ENCODE results near the gene RXFP2. TPM values are rescaled to one million over a fixed set of nuclear protein-coding genes. Genes with fewer than 3 reads are reported as not detected.

Gene RXFP2
- total RNA-seq, 2 experiments from 2014 or later = not detected

DNA sequence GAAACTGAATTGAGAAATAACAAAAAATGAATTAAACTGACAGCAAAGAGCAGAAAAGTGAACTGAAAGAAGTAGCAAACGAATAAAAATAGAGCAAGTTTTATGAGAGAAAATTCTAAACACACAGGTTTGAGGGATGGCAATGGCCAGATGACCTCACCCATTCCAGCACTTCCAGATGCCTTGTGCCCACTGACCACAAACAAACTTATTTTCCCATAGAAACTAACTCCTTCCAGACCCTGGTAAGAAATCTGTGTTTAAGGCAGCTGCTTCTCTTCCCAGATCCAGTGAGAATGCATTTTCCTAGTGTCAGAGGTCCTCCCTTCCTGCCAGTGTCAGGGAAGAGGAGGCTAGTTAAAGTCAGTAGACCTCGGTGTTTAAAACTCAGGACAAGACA lies 51.7 kb downstream of the RXFP2 start:
- Mint-ChIP-seq H3K4me3 (no peak overlapping the region), H3K27me3 (no peaks in the 10 kb centered on the region), H3K36me3 (no peaks in the 10 kb centered on the region), H3K4me1 (no peaks in the 10 kb centered on the region), H3K27ac (no peak overlapping the region), H3K9me3 (no peaks in the 10 kb centered on the region)
- DNase-seq = no peak

DNA sequence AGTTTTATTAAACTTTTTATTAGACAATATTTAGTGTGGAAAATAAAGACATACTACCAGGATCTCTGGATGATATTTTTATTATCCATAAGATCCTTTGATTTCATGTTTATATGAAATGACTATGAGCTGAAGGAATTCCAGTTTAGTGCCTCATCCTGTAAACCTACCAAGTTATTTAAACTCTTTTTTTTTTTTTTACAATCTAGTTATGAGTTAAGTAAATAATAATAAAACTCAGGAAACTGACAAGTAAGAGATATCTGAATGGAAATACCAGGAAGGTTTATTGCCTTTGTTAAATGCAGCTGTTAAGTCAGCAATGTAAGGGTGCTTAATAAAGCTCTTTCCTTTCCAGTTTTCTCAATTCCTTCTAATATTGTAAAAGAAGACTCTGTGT lies 53.9 kb downstream of the RXFP2 start:
- no peak overlapping the region for H3K27ac Mint-ChIP-seq
- no peak for DNase-seq
- H3K4me1 Mint-ChIP-seq = no peaks in the 10 kb centered on the region
- no peaks in the 10 kb centered on the region for H3K27me3 Mint-ChIP-seq
- no peaks in the 10 kb centered on the region for H3K36me3 Mint-ChIP-seq
- no peak overlapping the region for H3K4me3 Mint-ChIP-seq
- no peaks in the 10 kb centered on the region for H3K9me3 Mint-ChIP-seq

DNA sequence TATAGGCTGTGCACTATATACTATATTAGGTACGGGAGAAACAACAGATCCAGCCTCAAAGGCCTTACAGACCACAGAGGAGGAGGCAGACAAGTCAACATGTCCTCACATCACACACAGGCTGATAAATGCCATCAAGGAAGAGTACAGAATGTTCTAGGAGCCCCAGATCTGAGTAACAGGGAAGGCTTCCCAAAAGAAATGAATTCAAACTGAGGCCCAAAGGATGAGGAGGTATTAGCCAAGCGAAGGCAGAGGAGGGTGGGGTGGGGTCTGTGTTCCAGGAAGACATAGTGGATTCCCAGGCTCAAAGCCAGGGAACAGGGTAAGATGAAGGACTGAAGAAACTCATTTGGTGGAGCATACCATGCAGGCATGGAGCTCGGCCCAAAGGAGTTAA lies 55.1 kb downstream of the RXFP2 start:
- Mint-ChIP-seq H3K4me1 (no peaks in the 10 kb centered on the region), H3K9me3 (no peaks in the 10 kb centered on the region), H3K4me3 (no peak overlapping the region), H3K27ac (no peak overlapping the region), H3K27me3 (no peaks in the 10 kb centered on the region), H3K36me3 (no peaks in the 10 kb centered on the region)
- DNase-seq = no peak

DNA sequence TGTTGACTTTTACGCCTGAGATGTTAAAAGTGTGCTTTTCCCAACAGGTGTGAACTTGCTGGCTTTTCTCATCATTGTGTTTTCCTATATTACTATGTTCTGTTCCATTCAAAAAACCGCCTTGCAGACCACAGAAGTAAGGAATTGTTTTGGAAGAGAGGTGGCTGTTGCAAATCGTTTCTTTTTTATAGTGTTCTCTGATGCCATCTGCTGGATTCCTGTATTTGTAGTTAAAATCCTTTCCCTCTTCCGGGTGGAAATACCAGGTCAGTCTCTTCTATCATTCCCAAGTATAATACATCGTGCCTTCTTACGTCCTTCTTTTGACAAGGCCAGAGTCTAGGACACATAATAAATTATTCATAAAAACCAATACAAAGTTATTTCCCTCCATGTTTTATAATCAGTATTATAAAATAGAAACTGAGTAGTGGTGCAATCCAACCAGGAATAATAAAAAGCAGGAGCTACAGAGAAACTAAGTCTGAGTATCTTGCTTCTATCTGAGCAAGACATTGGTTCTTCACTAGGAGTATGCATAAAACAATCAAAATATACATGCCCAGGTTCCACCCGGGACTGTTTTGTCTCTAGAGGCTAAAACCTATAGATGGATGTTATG lies 57.9 kb downstream of the RXFP2 start:
- Mint-ChIP-seq H3K36me3 (no peaks in the 10 kb centered on the region), H3K27ac (no peak overlapping the region), H3K9me3 (no peaks in the 10 kb centered on the region), H3K27me3 (no peaks in the 10 kb centered on the region), H3K4me1 (no peaks in the 10 kb centered on the region), H3K4me3 (no peak overlapping the region)
- DNase-seq = no peak

DNA sequence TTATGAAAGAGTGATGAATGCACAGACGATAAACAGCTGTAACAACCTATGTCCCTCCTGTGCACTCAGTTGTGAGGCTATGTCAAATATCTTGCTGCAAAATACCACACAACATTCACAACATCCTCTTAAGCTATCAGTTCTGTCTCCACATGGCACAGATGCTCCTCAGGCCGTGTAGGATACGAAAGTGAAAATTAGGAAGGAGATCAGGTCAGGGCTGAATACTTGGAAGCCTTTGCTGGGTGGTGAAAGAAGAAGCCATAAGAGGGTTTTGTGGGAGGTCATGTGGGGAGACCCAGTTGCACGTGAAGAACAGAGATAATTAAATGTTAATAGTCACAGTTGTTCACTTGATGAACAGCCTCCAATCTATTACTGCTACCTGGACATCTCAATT lies 58.9 kb downstream of the RXFP2 start:
- H3K27me3 Mint-ChIP-seq = no peaks in the 10 kb centered on the region
- H3K4me3 Mint-ChIP-seq = no peak overlapping the region
- no peaks in the 10 kb centered on the region for H3K9me3 Mint-ChIP-seq
- H3K36me3 Mint-ChIP-seq = no peaks in the 10 kb centered on the region
- no peak for DNase-seq
- H3K4me1 Mint-ChIP-seq = no peaks in the 10 kb centered on the region
- H3K27ac Mint-ChIP-seq = no peak overlapping the region

DNA sequence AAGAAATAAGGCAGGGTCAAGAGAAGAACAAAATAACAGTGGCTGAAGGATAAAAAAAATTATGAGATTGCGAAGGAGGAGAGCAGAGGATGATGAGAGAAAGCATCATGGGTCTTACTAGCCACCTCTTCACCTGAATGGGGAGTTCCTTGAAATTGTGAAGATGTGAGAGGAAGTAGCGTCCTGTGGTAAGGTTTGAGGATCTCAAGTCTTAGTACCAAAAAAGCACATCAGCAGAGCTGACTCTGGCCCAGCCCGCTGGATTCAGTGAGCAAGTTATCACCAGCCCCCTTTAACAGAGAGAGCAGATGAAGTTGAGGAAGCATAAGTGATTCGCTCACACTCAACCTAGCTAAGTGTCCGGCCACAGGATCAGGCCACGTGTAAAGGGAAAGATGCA lies 61.8 kb downstream of the RXFP2 start:
- H3K27me3 Mint-ChIP-seq = no peaks in the 10 kb centered on the region
- H3K4me3 Mint-ChIP-seq = no peak overlapping the region
- no peak for DNase-seq
- H3K4me1 Mint-ChIP-seq = no peaks in the 10 kb centered on the region
- H3K36me3 Mint-ChIP-seq = no peaks in the 10 kb centered on the region
- no peaks in the 10 kb centered on the region for H3K9me3 Mint-ChIP-seq
- no peak overlapping the region for H3K27ac Mint-ChIP-seq

DNA sequence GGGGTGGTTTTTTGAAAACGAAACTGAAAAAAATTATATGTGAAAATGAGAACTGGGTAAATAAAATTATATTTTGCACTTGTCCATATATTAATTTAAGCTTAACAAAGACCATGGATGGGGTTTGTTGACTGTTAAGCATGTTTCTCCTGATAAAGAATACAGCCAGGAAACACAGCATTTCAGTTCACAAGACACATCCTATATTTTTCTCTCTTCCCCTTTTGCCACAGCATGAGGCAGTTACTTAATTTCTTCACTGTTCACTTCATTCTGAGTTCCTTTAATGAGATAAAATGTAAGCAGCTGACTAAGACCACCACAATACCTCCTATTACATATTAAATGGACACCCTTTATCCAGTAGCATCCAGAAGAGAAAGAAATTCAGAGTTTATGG lies 64.0 kb downstream of the RXFP2 start:
- no peaks in the 10 kb centered on the region for H3K27me3 Mint-ChIP-seq
- H3K4me1 Mint-ChIP-seq = no peaks in the 10 kb centered on the region
- H3K9me3 Mint-ChIP-seq = no peaks in the 10 kb centered on the region
- H3K36me3 Mint-ChIP-seq = no peaks in the 10 kb centered on the region
- no peak overlapping the region for H3K4me3 Mint-ChIP-seq
- H3K27ac Mint-ChIP-seq = no peak overlapping the region
- DNase-seq = no peak

DNA sequence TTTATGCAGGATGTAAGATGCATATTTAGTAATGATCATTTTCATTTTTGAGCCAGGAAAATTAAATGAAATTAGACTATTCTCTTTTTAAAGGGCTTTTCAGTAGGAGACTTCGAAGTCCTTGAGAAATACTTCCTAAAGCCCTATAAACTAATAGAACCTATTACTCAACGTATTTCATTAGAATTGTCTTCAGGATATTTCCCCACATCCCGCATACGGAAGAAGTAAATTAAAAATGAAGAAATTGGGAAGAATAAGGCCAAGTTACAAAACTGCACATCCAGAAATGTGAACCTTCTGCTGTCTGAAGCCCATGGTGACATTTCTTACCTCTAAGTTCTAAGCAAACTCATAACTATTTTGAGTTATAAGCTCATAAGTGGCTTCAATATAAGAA lies 66.5 kb downstream of the RXFP2 start:
- Mint-ChIP-seq H3K27ac (no peak overlapping the region), H3K4me3 (no peak overlapping the region), H3K27me3 (no peaks in the 10 kb centered on the region), H3K4me1 (no peaks in the 10 kb centered on the region), H3K9me3 (no peaks in the 10 kb centered on the region), H3K36me3 (no peaks in the 10 kb centered on the region)
- no peak for DNase-seq

DNA sequence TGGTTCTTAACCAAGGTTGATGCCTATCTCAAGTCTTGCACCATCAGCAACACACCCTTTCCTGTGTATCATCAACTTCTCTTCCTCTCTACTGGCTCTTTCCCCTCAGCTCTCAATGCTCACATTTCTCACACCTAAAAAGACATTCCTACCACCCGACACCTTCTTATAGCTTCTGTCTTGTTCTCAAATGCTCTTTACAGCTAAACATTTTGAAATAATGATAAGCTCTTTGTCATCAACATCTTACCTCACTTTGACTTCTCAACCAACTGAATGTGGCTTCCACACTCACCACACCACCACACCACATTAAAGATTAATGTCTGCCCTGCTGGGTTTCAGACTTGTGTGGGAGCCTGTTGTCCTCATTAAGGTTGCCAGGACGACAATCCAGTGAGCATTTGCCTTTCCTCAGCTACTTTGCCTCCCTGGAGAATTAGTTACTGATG lies 67.8 kb downstream of the RXFP2 start:
- no peak for DNase-seq
- Mint-ChIP-seq H3K36me3 (no peaks in the 10 kb centered on the region), H3K4me1 (no peaks in the 10 kb centered on the region), H3K27ac (no peak overlapping the region), H3K27me3 (no peaks in the 10 kb centered on the region), H3K4me3 (no peak overlapping the region), H3K9me3 (no peaks in the 10 kb centered on the region)

DNA sequence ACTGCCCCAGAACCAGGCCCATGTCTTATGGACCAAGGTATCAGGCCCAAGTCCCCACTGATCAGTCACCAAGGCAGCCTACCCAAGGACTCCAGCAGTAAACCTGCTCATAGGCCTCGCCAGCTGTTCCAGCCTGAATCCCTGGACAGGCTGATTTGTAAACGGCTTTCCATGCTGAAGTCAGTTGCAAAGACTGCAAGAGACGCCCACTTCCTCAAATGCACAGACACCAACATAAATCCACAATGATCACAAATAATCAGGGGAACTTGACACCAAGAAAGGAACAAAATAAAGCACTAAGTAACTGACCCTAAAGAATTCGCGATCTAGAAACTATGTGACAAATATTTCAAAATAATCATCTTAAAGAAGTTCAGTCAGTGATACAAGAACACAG lies 75.2 kb downstream of the RXFP2 start:
- no peak for DNase-seq
- Mint-ChIP-seq H3K4me3 (no peak overlapping the region), H3K9me3 (peaks cover 16% of the 10 kb centered on the region), H3K27ac (no peak overlapping the region), H3K4me1 (no peaks in the 10 kb centered on the region), H3K36me3 (peaks cover 2% of the 10 kb centered on the region), H3K27me3 (no peaks in the 10 kb centered on the region)

DNA sequence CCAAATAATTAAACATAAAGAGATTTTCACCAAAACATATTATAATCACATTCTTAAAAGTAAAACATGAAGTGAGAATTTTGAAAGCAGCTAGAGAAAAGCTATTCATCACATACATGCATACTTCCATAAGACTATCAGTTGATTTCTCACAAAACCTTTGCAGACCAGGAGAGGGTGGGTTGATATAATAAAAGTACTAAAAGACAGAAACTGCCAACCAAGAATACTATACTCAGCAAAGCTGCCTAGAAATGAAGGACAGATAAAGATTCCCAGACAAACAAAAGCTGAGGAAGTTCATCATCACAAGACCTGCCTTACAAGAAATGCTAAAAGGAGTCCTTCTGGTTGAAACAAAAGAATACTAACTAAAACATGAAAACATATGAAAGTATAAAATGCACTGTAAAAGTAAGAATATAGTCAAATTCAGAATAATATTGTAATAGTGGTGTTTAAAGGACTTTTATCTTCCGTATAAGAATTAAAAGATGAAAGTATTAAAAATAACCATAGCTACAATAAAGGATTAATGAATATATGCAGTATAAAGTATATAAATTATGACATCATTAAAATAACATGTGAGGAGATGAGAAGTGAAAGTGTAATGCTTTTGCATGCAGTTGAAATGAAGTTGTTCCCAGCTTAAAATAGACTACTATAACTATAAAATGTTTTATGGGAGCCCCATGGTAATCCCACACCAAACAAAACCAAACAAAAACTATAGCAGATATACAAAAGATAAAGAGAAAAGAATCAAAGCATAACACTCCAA lies 76.2 kb downstream of the RXFP2 start:
- Mint-ChIP-seq H3K27ac (no peak overlapping the region), H3K9me3 (peaks cover 16% of the 10 kb centered on the region), H3K27me3 (no peaks in the 10 kb centered on the region), H3K36me3 (peaks cover 2% of the 10 kb centered on the region), H3K4me3 (no peak overlapping the region), H3K4me1 (no peaks in the 10 kb centered on the region)
- DNase-seq = no peak

DNA sequence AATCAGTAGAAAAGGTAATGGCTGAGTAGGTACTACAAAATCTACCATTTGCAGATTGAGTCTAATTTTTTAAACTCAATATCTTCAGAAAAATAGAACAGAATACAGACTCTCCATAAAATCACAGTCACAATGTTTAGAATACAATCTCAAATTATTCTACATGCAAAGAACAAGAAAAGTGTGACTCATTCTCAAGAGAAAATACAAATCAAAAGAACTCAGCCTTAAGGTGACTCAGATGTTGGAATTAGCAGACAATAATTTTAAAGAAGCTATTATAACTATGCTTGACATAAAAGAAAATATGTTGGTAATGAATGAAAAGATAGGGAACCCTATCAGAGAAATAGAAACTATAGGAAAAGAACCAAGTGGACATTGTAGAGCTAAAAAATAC lies 78.9 kb downstream of the RXFP2 start:
- Mint-ChIP-seq H3K36me3 (peaks cover 2% of the 10 kb centered on the region), H3K9me3 (peaks cover 16% of the 10 kb centered on the region), H3K27ac (no peak overlapping the region), H3K4me3 (no peak overlapping the region), H3K27me3 (no peaks in the 10 kb centered on the region), H3K4me1 (no peaks in the 10 kb centered on the region)
- no peak for DNase-seq

DNA sequence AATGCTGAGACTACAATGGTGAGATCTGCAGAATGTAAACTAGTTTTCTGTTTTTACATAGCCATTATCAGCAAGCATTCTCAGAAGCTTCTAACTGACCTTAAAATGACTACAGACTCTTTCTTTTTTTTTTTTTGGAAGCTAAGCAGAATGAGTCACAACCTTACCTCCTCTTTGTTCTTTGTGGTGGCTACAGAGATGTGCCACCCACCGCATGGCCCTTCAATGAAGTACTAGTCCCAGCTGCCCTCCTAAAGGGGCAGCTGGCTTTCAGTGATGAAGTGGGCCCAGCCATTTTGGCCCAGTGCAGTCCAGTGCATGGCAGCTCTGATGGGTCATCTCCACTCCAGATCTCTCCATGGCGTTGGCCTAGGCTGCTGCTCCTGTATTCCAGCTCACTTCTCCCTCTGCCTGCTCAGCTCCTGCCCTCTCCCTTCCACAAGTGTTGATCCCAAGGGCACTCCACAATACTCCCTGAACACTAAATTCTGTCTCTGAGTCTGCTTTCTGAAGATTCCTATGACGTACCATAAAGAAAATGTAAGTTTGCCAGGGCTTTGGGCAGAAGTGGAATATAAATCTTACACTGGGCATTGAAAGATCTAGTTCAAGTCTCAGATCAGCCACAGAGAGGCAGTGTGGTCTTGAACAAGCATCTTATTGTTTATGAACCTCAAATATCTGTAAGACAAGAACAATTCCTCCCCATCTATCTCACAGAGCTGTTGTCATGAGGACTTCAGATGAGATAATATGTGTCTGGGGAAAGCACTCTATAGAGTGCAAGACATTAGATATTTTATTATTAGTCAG lies 85.6 kb downstream of the RXFP2 start:
- no peak for DNase-seq
- Mint-ChIP-seq H3K4me3 (no peak overlapping the region), H3K36me3 (no peaks in the 10 kb centered on the region), H3K27me3 (peaks cover 5% of the 10 kb centered on the region), H3K9me3 (no peaks in the 10 kb centered on the region), H3K4me1 (no peaks in the 10 kb centered on the region), H3K27ac (no peak overlapping the region)

DNA sequence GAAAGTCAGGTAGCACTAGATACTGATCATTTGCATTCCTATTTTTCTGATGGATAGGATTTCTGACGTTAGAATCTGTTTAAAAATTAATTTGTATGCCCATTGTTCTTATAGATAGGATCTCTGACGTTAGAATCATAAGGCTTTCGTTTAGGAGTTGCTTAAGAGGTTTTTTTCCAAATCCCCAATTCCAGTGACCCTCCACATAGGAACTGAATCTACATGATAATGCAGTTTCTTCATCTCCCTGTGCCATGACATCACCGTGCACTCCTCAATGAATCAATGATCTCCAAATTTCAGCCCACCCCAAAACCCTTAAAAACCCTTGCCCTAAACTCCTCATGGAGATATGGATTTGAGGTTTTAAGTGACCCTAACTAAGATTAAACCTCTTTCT lies 87.2 kb downstream of the RXFP2 start:
- no peaks in the 10 kb centered on the region for H3K36me3 Mint-ChIP-seq
- H3K27ac Mint-ChIP-seq = no peak overlapping the region
- no peaks in the 10 kb centered on the region for H3K9me3 Mint-ChIP-seq
- peaks cover 5% of the 10 kb centered on the region for H3K27me3 Mint-ChIP-seq
- H3K4me3 Mint-ChIP-seq = no peak overlapping the region
- no peak for DNase-seq
- no peaks in the 10 kb centered on the region for H3K4me1 Mint-ChIP-seq

DNA sequence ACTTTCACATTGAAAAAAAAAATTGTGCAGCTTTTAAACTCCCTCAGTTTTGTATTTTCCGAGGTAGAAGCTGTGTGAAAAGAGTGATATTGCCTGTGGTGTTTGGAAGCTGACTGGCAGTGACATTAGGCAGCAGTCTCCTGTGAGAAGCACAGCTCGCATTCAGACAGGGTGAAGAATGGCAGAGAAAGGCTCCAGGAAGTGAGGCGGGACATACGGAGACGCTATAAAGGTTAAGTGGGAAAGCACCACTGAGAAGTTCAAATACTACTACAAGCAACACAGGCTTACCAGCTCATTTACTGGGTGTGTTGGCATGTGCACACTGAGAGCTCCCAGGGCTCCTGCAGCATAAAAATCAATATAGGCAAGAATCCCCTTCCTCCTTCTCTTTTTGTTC lies 88.4 kb downstream of the RXFP2 start:
- peaks cover 5% of the 10 kb centered on the region for H3K27me3 Mint-ChIP-seq

More for the DNA sequence above, 88.4 kb downstream of the RXFP2 start:
- H3K4me3 Mint-ChIP-seq = no peak overlapping the region
- H3K36me3 Mint-ChIP-seq = no peaks in the 10 kb centered on the region
- H3K4me1 Mint-ChIP-seq = no peaks in the 10 kb centered on the region
- no peak overlapping the region for H3K27ac Mint-ChIP-seq
- DNase-seq = no peak
- no peaks in the 10 kb centered on the region for H3K9me3 Mint-ChIP-seq
